H54 (cell line): ENCODE measurements around the gene SEC24C.

Source experiments
- DNase-seq: peaks from one replicate; pipeline ENCODE4 v3.0.0; 2011; ENCODE audit warnings: low spot score, mixed read lengths; ENCODE audit not compliant: insufficient read length
- FAIRE-seq: peaks from 3 replicates; lab custom pipeline; 2011; peaks lifted over from hg19 to GRCh38; lab: Jason Lieb, UNC
- POLR2A ChIP-seq: IDR thresholded peaks from 2 replicates; pipeline ENCODE4 v1.6.1; 2011; ENCODE audit warnings: low read depth, mild to moderate bottlenecking, low read length

The SEC24C gene

GRCh38 chr10:73744664-73744975 is 448 bp downstream of the SEC24C start:
- TF ChIP-seq POLR2A: no peak
- FAIRE-seq (no peak), DNase-seq (peak; percentile 56)

- no peak for DNase-seq
- no peak for TF ChIP-seq POLR2A
- FAIRE-seq: no peak
Observed at GRCh38 chr10:73746721-73747120, 2.5 kb downstream of the SEC24C start.

- no peak for FAIRE-seq
- DNase-seq: no peak
- TF ChIP-seq POLR2A: no peak
Observed at GRCh38 chr10:73750819-73751218, 6.6 kb downstream of the SEC24C start.

- DNase-seq (no peak), FAIRE-seq (no peak)
- TF ChIP-seq POLR2A: no peak
Observed at GRCh38 chr10:73756183-73756582, 12.0 kb downstream of the SEC24C start.

GRCh38 chr10:73758704-73759511 is 14.7 kb downstream of the SEC24C start:
- no peak for TF ChIP-seq POLR2A
- FAIRE-seq: no peak
- DNase-seq: no peak

GRCh38 chr10:73759512-73760115 is 15.4 kb downstream of the SEC24C start:
- FAIRE-seq (no peak), DNase-seq (no peak)
- no peak for TF ChIP-seq POLR2A

GRCh38 chr10:73761781-73762180 is 17.6 kb downstream of the SEC24C start:
- DNase-seq (no peak), FAIRE-seq (no peak)
- no peak for TF ChIP-seq POLR2A

- no peak for TF ChIP-seq POLR2A
- DNase-seq: peak; percentile 49
- no peak for FAIRE-seq
Observed at GRCh38 chr10:73762915-73763314, 18.7 kb downstream of the SEC24C start.

- no peak for TF ChIP-seq POLR2A
- DNase-seq (no peak), FAIRE-seq (no peak)
Observed at GRCh38 chr10:73763343-73763742, 19.2 kb downstream of the SEC24C start.

- FAIRE-seq (no peak), DNase-seq (no peak)
- no peak for TF ChIP-seq POLR2A
Observed at GRCh38 chr10:73765066-73765465, 20.9 kb downstream of the SEC24C start.

- DNase-seq: no peak
- FAIRE-seq: no peak
- TF ChIP-seq POLR2A: no peak
Observed at GRCh38 chr10:73768881-73769280, 24.7 kb downstream of the SEC24C start.

- DNase-seq (no peak), FAIRE-seq (no peak)
- TF ChIP-seq POLR2A: no peak
Observed at GRCh38 chr10:73769396-73769795, 25.2 kb downstream of the SEC24C start.

GRCh38 chr10:73771722-73772280 is 27.6 kb downstream of the SEC24C start:
- FAIRE-seq (no peak), DNase-seq (no peak)
- TF ChIP-seq POLR2A: no peak

GRCh38 chr10:73772281-73773151 is 28.3 kb downstream of the SEC24C start:
- FAIRE-seq (no peak), DNase-seq (peak; percentile 89)
- TF ChIP-seq POLR2A: no peak; the same call in none of the 2 replicates
